Nephron progenitor cell (in vitro differentiated cells): ENCODE results near the gene ADCK2.

Experiments used
- DNase-seq: peaks from one replicate; pipeline ENCODE4 v3.0.0; 2021
- H3K27ac Mint-ChIP-seq: 2 replicates; pipeline ENCODE4 v1.8.0; 2021; ENCODE audit warnings: mild to moderate bottlenecking, moderate library complexity, mixed read lengths
- H3K27me3 Mint-ChIP-seq: 2 replicates; pipeline ENCODE4 v1.8.0; 2021; ENCODE audit warnings: mild to moderate bottlenecking, low read depth, mixed read lengths; ENCODE audit not compliant: poor library complexity
- H3K36me3 Mint-ChIP-seq: 2 replicates; pipeline ENCODE4 v1.8.0; 2021; ENCODE audit warnings: low read depth, mixed read lengths
- H3K4me1 Mint-ChIP-seq: 2 replicates; pipeline ENCODE4 v1.8.0; 2021; ENCODE audit warnings: mixed read lengths
- H3K4me3 Mint-ChIP-seq: 2 replicates; pipeline ENCODE4 v1.8.0; 2021; ENCODE audit warnings: mild to moderate bottlenecking, moderate library complexity, mixed read lengths
- H3K9me3 Mint-ChIP-seq: 2 replicates; pipeline ENCODE4 v1.8.0; 2021; ENCODE audit warnings: mild to moderate bottlenecking, moderate library complexity, mixed read lengths
- TF ChIP-seq, protein P1 (sequence below): fragments of 200-600 bp; sonication (generic); IDR thresholded peaks from 2 replicates; pipeline ENCODE4 v1.5.0; 2021; ENCODE audit warnings: antibody characterized with exemption

Gene ADCK2

DNA sequence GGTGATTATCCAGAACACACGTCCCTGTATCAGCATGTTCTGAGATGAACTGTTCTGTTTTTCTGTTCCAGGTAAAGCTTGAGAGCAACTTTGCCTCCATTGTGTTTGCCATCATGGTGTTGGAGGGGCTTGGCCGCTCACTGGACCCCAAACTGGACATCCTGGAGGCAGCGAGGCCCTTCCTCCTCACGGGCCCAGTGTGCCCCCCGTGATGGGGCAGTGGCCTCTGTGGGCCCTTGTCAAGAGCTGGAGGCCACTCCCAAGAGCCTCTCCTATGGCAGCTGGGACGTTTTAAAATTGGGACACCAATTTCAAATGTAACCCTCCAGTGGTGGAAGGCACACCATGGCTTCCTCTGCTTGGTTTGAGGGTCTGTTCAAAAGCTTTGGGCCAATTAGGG lies 21.8 kb downstream of the ADCK2 start:
- DNase-seq: no peak
- H3K27me3 Mint-ChIP-seq: peaks cover 6% of the 10 kb centered on the region
- no peaks in the 10 kb centered on the region for H3K9me3 Mint-ChIP-seq
- peaks cover 42% of the 10 kb centered on the region for H3K4me1 Mint-ChIP-seq
- H3K4me3 Mint-ChIP-seq: no peak overlapping the region
- TF ChIP-seq, protein P1, sequence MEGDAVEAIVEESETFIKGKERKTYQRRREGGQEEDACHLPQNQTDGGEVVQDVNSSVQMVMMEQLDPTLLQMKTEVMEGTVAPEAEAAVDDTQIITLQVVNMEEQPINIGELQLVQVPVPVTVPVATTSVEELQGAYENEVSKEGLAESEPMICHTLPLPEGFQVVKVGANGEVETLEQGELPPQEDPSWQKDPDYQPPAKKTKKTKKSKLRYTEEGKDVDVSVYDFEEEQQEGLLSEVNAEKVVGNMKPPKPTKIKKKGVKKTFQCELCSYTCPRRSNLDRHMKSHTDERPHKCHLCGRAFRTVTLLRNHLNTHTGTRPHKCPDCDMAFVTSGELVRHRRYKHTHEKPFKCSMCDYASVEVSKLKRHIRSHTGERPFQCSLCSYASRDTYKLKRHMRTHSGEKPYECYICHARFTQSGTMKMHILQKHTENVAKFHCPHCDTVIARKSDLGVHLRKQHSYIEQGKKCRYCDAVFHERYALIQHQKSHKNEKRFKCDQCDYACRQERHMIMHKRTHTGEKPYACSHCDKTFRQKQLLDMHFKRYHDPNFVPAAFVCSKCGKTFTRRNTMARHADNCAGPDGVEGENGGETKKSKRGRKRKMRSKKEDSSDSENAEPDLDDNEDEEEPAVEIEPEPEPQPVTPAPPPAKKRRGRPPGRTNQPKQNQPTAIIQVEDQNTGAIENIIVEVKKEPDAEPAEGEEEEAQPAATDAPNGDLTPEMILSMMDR: no peak
- H3K27ac Mint-ChIP-seq: no peak overlapping the region
- peaks cover 18% of the 10 kb centered on the region for H3K36me3 Mint-ChIP-seq

DNA sequence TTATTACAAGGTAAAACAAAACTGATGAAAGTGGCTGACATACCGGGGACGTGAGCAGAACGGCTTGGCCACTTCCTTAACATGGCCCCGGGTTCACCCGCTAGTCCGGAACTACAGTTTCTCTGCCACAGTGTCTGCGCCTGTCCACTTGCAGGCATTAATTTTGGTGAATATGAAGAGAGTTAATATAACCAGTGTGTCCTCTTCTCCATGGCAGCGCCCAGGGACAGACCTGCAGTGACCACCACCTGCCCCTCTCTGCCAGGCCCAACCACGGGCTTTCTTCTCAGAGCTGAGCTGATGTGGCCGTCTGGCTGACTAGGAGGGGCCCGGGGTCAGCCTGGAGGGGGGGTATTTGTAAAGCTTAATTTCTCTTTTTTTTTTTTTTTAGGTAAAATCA lies 22.6 kb downstream of the ADCK2 start:
- DNase-seq: no peak
- TF ChIP-seq, protein P1: no peak
- Mint-ChIP-seq H3K9me3 (no peaks in the 10 kb centered on the region), H3K36me3 (peaks cover 23% of the 10 kb centered on the region), H3K27me3 (peaks cover 6% of the 10 kb centered on the region), H3K4me1 (peaks cover 44% of the 10 kb centered on the region), H3K27ac (no peak overlapping the region), H3K4me3 (no peak overlapping the region)

DNA sequence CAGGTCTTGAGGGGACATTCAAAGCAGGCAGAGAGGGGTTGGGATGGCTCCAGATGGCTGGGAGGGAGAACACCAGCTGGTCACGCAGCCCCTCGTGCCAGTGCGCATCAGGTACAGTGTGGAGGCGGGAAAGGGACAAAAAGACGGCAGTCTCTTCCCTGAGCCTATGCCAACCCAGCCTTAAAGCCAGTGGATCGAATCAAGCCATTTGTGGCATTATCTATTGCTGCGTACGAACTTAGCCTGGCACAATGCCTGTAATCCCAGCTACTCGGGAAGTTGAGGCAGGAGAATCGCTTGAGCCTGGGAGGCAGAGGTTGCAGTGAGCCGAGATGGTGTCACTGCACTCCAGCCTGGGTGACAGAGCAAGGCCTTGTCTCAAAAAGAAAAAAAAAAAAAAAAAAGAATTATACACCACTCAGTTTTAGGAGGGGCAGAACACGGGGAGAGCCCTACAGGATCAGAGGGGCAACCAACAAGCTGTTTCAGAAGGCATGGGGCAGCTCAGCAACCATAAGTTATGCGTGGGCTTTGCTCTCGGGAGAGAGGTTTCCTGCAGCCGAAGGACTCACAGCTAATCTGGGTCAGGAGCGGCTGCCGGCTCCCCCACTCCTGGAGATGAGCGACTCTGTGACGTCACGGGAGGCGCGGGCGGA lies 23.4 kb downstream of the ADCK2 start:
- TF ChIP-seq, protein P1: no peak
- H3K9me3 Mint-ChIP-seq: no peaks in the 10 kb centered on the region
- peak overlapping the region; percentile 98 for H3K4me3 Mint-ChIP-seq
- peaks cover 6% of the 10 kb centered on the region for H3K27me3 Mint-ChIP-seq
- peak; percentile 98 for DNase-seq
- peak overlapping the region; percentile 99 for H3K27ac Mint-ChIP-seq
- peaks cover 29% of the 10 kb centered on the region for H3K36me3 Mint-ChIP-seq
- peaks cover 39% of the 10 kb centered on the region for H3K4me1 Mint-ChIP-seq

DNA sequence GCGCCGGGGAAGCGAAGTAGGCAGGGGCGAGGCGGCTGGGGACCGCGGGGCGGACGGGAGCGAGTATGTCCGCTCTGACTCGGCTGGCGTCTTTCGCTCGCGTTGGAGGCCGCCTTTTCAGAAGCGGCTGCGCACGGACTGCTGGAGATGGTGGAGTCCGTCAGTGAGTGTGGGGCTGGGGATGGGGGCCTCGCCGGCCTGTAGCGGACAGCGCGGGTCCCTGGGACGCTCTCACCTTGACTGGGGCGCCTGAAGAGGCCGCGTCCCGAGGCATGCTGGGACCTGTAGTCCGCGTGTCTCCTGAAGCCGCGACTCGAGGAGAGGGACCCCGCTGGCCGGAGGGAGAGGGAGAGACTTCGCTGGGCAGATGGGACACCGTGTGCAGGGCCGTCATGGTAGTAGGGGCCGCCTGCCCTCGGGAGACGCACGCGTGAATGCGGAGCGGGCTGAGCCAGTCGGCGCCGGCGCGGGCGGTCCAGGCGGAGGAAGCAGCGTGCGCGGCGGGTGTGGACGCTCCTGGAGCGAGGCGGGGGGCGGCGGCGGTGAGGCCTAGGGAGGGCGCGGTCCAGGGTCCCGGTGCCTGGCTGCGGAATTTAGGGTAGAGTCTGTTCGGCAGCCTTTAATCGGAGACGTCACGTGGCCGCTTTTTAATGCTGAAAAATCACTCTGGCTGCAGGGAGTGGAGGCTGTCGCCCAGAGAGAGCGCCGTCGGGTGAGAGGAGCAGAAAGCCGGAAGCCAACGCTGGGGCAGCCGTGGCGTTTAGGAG lies 24.1 kb downstream of the ADCK2 start, which contains the start of gene NDUFB2:
NDUFB2 (plus strand) TSS at position 29 of the 767 bp plus-strand sequence; CDS start at position 66, 37 bp downstream.
- Mint-ChIP-seq H3K27ac (peak within 1 kb of the TSS; percentile 99), H3K4me3 (peak within 1 kb of the TSS; percentile 98), H3K36me3 (peaks cover 31% of the 10 kb centered on the region), H3K4me1 (peaks cover 39% of the 10 kb centered on the region), H3K27me3 (peaks cover 6% of the 10 kb centered on the region), H3K9me3 (no peaks in the 10 kb centered on the region)
- TF ChIP-seq, protein P1: no peak
- DNase-seq: peak; percentile 75

DNA sequence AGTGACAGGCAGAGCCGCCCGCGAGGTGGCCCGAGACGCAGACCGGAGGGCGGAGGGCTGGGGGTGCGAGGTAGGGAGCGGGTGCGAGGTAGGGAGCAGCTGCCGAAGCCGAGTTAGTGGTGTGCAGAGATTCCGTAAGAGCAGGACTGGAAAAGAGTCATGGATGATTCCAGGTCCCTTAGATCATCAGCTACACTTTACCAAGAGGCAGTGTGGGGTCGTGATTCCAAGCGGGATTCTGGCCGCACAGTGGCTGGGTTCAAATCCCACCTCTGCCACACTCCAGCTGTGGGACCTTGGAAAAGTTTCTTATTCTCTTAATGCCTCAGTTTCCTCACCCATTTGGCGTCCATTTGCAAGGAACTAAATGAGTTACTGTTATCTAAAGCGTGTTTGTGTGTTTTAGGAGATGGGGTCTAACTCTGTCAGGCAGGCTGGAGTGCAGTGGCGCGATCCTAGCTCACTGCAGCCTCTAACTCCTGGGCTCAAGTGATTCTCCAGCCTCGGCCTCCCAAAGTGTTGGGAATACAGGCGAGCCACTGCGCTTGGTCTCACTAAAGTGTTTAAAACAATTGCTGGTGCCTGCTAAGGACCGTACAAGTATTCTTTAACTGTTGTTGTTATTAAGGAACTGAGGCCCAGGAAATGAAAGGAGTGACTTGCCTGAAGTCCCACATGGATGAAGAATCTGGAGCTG lies 24.9 kb downstream of the ADCK2 start:
- DNase-seq: no peak
- TF ChIP-seq, protein P1: no peak
- Mint-ChIP-seq H3K4me1 (peaks cover 39% of the 10 kb centered on the region), H3K9me3 (no peaks in the 10 kb centered on the region), H3K27ac (no peak overlapping the region), H3K4me3 (peak overlapping the region; percentile 98), H3K36me3 (peaks cover 30% of the 10 kb centered on the region), H3K27me3 (peaks cover 6% of the 10 kb centered on the region)
